Measurements from ENCODE around the gene CEP20. TPM values are rescaled to one million over a fixed set of nuclear protein-coding genes. Genes with fewer than 3 reads are reported as not detected.

CEP20 gene
- total RNA-seq, 4 donors from 2014 or later: 9.4 to 21.7 (median 20.8) TPM

GRCh38 chr16:15882563-15882962 is 5.8 kb downstream of the CEP20 start:
- intact Hi-C loops (cut with DNase I; ENCODE audit: low total_unique reads): no loop called here
- TF ChIP-seq, protein P1, sequence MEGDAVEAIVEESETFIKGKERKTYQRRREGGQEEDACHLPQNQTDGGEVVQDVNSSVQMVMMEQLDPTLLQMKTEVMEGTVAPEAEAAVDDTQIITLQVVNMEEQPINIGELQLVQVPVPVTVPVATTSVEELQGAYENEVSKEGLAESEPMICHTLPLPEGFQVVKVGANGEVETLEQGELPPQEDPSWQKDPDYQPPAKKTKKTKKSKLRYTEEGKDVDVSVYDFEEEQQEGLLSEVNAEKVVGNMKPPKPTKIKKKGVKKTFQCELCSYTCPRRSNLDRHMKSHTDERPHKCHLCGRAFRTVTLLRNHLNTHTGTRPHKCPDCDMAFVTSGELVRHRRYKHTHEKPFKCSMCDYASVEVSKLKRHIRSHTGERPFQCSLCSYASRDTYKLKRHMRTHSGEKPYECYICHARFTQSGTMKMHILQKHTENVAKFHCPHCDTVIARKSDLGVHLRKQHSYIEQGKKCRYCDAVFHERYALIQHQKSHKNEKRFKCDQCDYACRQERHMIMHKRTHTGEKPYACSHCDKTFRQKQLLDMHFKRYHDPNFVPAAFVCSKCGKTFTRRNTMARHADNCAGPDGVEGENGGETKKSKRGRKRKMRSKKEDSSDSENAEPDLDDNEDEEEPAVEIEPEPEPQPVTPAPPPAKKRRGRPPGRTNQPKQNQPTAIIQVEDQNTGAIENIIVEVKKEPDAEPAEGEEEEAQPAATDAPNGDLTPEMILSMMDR (IDR thresholded peaks at IDR 0.05): no peak
- no peak for TF ChIP-seq EP300 (IDR thresholded peaks at IDR 0.05; ENCODE audit: low read depth)
- no peak for TF ChIP-seq POLR2AphosphoS5 (IDR thresholded peaks at IDR 0.05)
- TF ChIP-seq POLR2A (IDR thresholded peaks at IDR 0.05): no peak
- in situ Hi-C loops (cut with MboI; ENCODE audit: low pct_ligation_motif_present in 1 of 4, low pct_unique_long_range_greater_than_20kb in 1 of 4, low sequenced_read_pairs in 3 of 4): loop anchor here in 1 of 4 donors (10.0 kb wide), 1 partner anchor 142 kb away; no protein-coding TSS in a partner anchor
- no peak for DNase-seq
- H3K9me3 ChIP-seq: no peaks in the 10 kb centered on the region
- WGBS, 2 donors (ENCODE audit: low coverage in 1 of 2): 94% methylated on average over 3 of the region's 3 CpGs; no CpG with 5 or more reads in 1 of the 2 donors
- no peaks in the 10 kb centered on the region for H3K27me3 ChIP-seq
- peaks cover 0 to 16% (median 2%) of the 10 kb centered on the region in 4 donors for H3K36me3 ChIP-seq
- no peak overlapping the region for H3K27ac ChIP-seq
- no peak overlapping the region for H3K4me3 ChIP-seq
- peaks cover 6 to 20% (median 8%) of the 10 kb centered on the region in 4 donors for H3K4me1 ChIP-seq

- peaks cover 0 to 16% (median 2%) of the 10 kb centered on the region in 4 donors for H3K36me3 ChIP-seq
- WGBS, 2 donors (ENCODE audit: low coverage in 1 of 2): 84 to 95% methylated on average over 6 to 13 of the region's 13 CpGs
- H3K27me3 ChIP-seq: no peaks in the 10 kb centered on the region
- H3K4me3 ChIP-seq: no peak overlapping the region
- H3K4me1 ChIP-seq: peaks cover 0 to 13% (median 2%) of the 10 kb centered on the region in 4 donors
- no peaks in the 10 kb centered on the region for H3K9me3 ChIP-seq
- no peak overlapping the region for H3K27ac ChIP-seq
- in situ Hi-C loops (cut with MboI; ENCODE audit: low pct_ligation_motif_present in 1 of 4, low pct_unique_long_range_greater_than_20kb in 1 of 4, low sequenced_read_pairs in 3 of 4) (loop anchor here in 1 of 4 donors (10.0 kb wide), 1 partner anchor 143 kb away; no protein-coding TSS in a partner anchor), intact Hi-C loops (cut with DNase I; ENCODE audit: low total_unique reads) (no loop called here)
- DNase-seq: no peak
- TF ChIP-seq POLR2A (IDR thresholded peaks at IDR 0.05): no peak
- TF ChIP-seq, protein P1 (IDR thresholded peaks at IDR 0.05): no peak
- TF ChIP-seq EP300 (IDR thresholded peaks at IDR 0.05; ENCODE audit: low read depth): no peak
- no peak for TF ChIP-seq POLR2AphosphoS5 (IDR thresholded peaks at IDR 0.05)
These were observed 6.5 kb downstream of the CEP20 start for GRCh38 chr16:15881794-15882379.

DNA sequence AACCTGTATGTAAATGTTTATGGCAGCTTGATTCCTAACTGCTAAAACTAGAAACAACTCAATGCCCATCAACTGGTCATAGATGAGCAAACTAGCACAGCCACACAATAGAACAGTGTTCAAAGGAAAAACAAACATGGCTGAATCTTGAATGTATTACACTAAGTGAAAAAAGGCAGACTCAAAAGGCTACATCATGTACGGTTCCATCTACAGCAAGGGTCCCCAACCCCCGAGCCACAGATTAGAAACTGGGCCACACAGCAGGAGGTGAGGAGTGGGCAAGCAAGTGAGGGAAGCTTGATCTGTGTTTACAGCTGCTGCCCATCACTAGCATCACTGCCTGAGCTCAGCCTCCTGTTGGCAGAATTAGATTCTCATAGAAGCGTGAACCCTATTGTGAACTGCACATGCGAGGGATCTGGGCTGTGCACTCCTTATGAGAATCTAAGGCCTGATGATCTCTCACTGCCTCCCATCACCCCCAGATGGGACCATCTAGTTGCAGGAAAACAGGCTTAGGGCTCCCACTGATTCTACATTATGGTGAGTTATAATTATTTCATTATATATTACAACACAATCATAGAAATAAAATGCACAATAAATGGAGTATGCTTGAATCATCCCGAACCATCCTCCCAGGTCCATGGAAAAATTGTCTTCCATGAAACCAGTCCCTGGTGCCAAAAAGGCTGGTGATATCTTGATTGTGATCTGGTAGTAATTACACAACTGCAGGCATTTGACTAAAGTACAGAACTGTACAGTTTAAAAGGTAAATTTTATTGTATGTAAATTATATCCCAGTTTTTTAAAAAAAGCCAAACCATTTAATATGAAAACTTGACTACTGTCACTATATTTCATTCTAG is 7.7 kb downstream of the CEP20 start:
- peak overlapping the region in 1 of 4 donors; percentile 46 for H3K27ac ChIP-seq
- H3K36me3 ChIP-seq: peaks cover 0 to 16% (median 2%) of the 10 kb centered on the region in 4 donors
- H3K9me3 ChIP-seq: no peaks in the 10 kb centered on the region
- DNase-seq: no peak
- intact Hi-C loops (cut with DNase I; ENCODE audit: low total_unique reads) (no loop called here), in situ Hi-C loops (cut with MboI; ENCODE audit: low pct_ligation_motif_present in 1 of 4, low pct_unique_long_range_greater_than_20kb in 1 of 4, low sequenced_read_pairs in 3 of 4) (loop anchor here in 1 of 4 donors (10.0 kb wide), 1 partner anchor 144 kb away; no protein-coding TSS in a partner anchor)
- 70 to 83% methylated on average over 2 to 5 of the region's 5 CpGs for WGBS, 2 donors (ENCODE audit: low coverage in 1 of 2)
- TF ChIP-seq POLR2A (IDR thresholded peaks at IDR 0.05) (no peak), POLR2AphosphoS5 (IDR thresholded peaks at IDR 0.05) (no peak), EP300 (IDR thresholded peaks at IDR 0.05; ENCODE audit: low read depth) (no peak)
- TF ChIP-seq, protein P1 (IDR thresholded peaks at IDR 0.05): no peak
- no peaks in the 10 kb centered on the region for H3K27me3 ChIP-seq
- H3K4me1 ChIP-seq: peaks cover 0 to 3% (median 0%) of the 10 kb centered on the region in 4 donors
- no peak overlapping the region for H3K4me3 ChIP-seq

- Histone ChIP-seq H3K27ac (peak overlapping the region in 2 of 4 donors; percentile 32 to 46), H3K36me3 (peaks cover 0 to 16% (median 2%) of the 10 kb centered on the region in 4 donors), H3K9me3 (no peaks in the 10 kb centered on the region), H3K27me3 (no peaks in the 10 kb centered on the region), H3K4me1 (peaks cover 0 to 12% (median 2%) of the 10 kb centered on the region in 4 donors), H3K4me3 (no peak overlapping the region)
- intact Hi-C loops (cut with DNase I; ENCODE audit: low total_unique reads): no loop called here
- in situ Hi-C loops (cut with MboI; ENCODE audit: low pct_ligation_motif_present in 1 of 4, low pct_unique_long_range_greater_than_20kb in 1 of 4, low sequenced_read_pairs in 3 of 4): loop anchor here in 2 of 4 donors (10.0 kb wide), 1 partner anchor 245 kb away; no protein-coding TSS in a partner anchor
- no peak for DNase-seq
- 66 to 85% methylated on average over 2 of the region's 2 CpGs for WGBS, 2 donors (ENCODE audit: low coverage in 1 of 2)
- no peak for TF ChIP-seq EP300 (IDR thresholded peaks at IDR 0.05; ENCODE audit: low read depth)
- TF ChIP-seq POLR2AphosphoS5 (IDR thresholded peaks at IDR 0.05): no peak
- TF ChIP-seq, protein P1 (IDR thresholded peaks at IDR 0.05): no peak
- no peak for TF ChIP-seq POLR2A (IDR thresholded peaks at IDR 0.05)
These were observed 9.1 kb downstream of the CEP20 start for GRCh38 chr16:15879255-15879811.

Data from transverse colon (tissue), 4 donors.